Activated naive CD4-positive, alpha-beta T cell treated with anti-CD3 and anti-CD28 coated beads for 36 hours (primary cell): ENCODE measurements around the gene IL1RAPL2. TPM values are rescaled to one million over a fixed set of nuclear protein-coding genes. Genes with fewer than 3 reads are reported as not detected.

Experiments
- CTCF ChIA-PET: fragments of 350-600 bp; sonication (Branson Sonifier 250); formaldehyde crosslinking; loops from one replicate; lab custom pipeline; 2021; ENCODE audit warnings: antibody characterized with exemption; lab: Charles Lee
- DNase-seq: peaks from one replicate; pipeline ENCODE4 v3.0.0-alpha.2; 2020
- H3K27ac Mint-ChIP-seq: one replicate; pipeline ENCODE4 v1.8.0; 2021; ENCODE audit warnings: mild to moderate bottlenecking, mixed read lengths
- H3K27me3 Mint-ChIP-seq: one replicate; pipeline ENCODE4 v1.8.0; 2021; ENCODE audit warnings: low read depth, mixed read lengths
- H3K36me3 Mint-ChIP-seq: one replicate; pipeline ENCODE4 v1.8.0; 2021; ENCODE audit warnings: low read depth, mixed read lengths
- H3K4me1 Mint-ChIP-seq: one replicate; pipeline ENCODE4 v1.8.0; 2021; ENCODE audit warnings: low read depth, mixed read lengths
- H3K4me3 Mint-ChIP-seq: one replicate; pipeline ENCODE4 v1.8.0; 2021; ENCODE audit warnings: mild to moderate bottlenecking, moderate library complexity, mixed read lengths
- H3K9me3 Mint-ChIP-seq: one replicate; pipeline ENCODE4 v1.8.0; 2021; ENCODE audit warnings: mixed read lengths
- intact Hi-C: fragments of 100-400 bp; cut with micrococcal nuclease; formaldehyde crosslinking; loops from one replicate; pipeline ENCODE4 v1.15.1; 2023
- total RNA-seq, 2 experiments: library from RNA; stranded (reverse); gene quantifications; one replicate each; pipeline ENCODE4 v1.2.3, GENCODE V29; 2021

IL1RAPL2 gene
- total RNA-seq, 2 experiments from 2014 or later = not detected

- no peak overlapping the region for H3K27ac Mint-ChIP-seq
- intact Hi-C loops = no loop called here
- no peak for DNase-seq
- H3K9me3 Mint-ChIP-seq = peaks cover 1% of the 10 kb centered on the region
- CTCF ChIA-PET = no interaction called here
- H3K4me3 Mint-ChIP-seq = no peak overlapping the region
- H3K4me1 Mint-ChIP-seq = no peaks in the 10 kb centered on the region
- H3K36me3 Mint-ChIP-seq = no peaks in the 10 kb centered on the region
- no peaks in the 10 kb centered on the region for H3K27me3 Mint-ChIP-seq
Measured at GRCh38 chrX:105267167-105267566, 701.2 kb downstream of the IL1RAPL2 start.

GRCh38 chrX:105269386-105269785 is 703.4 kb downstream of the IL1RAPL2 start:
- peaks cover 1% of the 10 kb centered on the region for H3K9me3 Mint-ChIP-seq
- H3K36me3 Mint-ChIP-seq = no peaks in the 10 kb centered on the region
- DNase-seq = no peak
- H3K4me1 Mint-ChIP-seq = no peaks in the 10 kb centered on the region
- H3K4me3 Mint-ChIP-seq = no peak overlapping the region
- H3K27ac Mint-ChIP-seq = no peak overlapping the region
- intact Hi-C loops = no loop called here
- H3K27me3 Mint-ChIP-seq = no peaks in the 10 kb centered on the region
- CTCF ChIA-PET = no interaction called here

DNA sequence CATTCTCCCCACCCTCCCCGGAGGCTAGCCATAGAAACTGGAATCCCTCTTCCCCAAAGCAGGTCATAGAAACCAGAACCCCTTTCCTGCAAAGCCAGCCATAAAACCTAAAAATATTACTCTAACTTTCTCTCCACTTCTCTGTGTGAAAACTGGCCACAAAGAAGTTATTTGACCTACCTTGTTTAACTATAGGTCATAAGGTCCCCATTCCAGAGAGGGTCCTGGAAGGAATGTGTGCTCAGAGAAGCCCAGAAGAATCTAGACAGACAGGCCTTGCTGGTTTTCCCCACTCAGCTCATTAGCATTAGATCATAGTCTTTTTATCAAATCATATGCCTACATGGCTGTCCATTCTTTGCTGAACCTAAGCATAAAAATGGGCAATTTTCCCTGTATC is 707.3 kb downstream of the IL1RAPL2 start:
- DNase-seq = no peak
- Mint-ChIP-seq H3K36me3 (no peaks in the 10 kb centered on the region), H3K27me3 (no peaks in the 10 kb centered on the region), H3K9me3 (no peaks in the 10 kb centered on the region), H3K4me1 (no peaks in the 10 kb centered on the region), H3K4me3 (no peak overlapping the region), H3K27ac (no peak overlapping the region)
- CTCF ChIA-PET = no interaction called here
- intact Hi-C loops = no loop called here

GRCh38 chrX:105274091-105274490 is 708.1 kb downstream of the IL1RAPL2 start:
- Mint-ChIP-seq H3K27ac (no peak overlapping the region), H3K27me3 (no peaks in the 10 kb centered on the region), H3K4me1 (no peaks in the 10 kb centered on the region), H3K9me3 (no peaks in the 10 kb centered on the region), H3K4me3 (no peak overlapping the region), H3K36me3 (no peaks in the 10 kb centered on the region)
- DNase-seq = no peak
- CTCF ChIA-PET = no interaction called here
- intact Hi-C loops = no loop called here

DNA sequence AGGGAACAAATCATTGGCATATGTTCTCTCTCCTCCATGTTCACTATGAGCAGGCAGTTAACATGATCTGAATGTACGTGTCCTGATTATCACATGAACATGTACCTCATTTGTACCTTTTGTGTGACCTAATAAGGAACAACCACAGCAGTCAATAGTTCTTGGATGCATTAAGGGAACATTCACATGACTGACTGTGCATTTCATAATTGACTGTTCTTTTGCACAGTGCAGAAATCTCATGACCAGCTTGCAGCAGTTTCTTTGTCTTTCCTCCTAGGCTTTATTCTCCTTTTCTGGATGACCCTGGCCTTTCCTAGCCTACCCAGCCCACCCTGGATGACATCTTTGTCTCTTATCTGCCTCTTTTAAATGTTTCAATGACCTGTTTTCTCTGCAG is 711.1 kb downstream of the IL1RAPL2 start:
- Mint-ChIP-seq H3K9me3 (no peaks in the 10 kb centered on the region), H3K36me3 (no peaks in the 10 kb centered on the region), H3K4me1 (no peaks in the 10 kb centered on the region), H3K27ac (no peak overlapping the region), H3K4me3 (no peak overlapping the region), H3K27me3 (no peaks in the 10 kb centered on the region)
- intact Hi-C loops = no loop called here
- CTCF ChIA-PET = no interaction called here
- no peak for DNase-seq

DNA sequence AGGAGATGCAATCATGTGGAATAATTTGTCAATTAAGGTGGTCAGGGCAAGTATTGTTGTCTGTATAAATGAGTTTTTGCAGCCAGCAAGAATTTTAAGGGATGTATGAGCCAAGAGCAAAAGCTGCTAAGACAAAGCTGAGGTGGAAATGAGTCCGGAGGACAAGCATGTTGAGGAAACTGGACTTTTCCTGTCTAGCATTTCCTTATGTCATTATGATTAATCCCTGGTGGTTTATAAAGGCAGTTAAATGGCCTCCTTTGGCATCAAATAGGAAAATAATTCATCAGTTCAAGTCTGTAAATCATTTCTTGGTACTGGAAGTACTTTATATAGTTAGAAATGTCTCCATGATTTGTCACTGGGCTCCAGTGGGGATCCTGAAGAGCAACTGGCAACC is 716.1 kb downstream of the IL1RAPL2 start:
- no peaks in the 10 kb centered on the region for H3K27me3 Mint-ChIP-seq
- no peak for DNase-seq
- no peaks in the 10 kb centered on the region for H3K9me3 Mint-ChIP-seq
- intact Hi-C loops = no loop called here
- no peak overlapping the region for H3K27ac Mint-ChIP-seq
- no peak overlapping the region for H3K4me3 Mint-ChIP-seq
- H3K36me3 Mint-ChIP-seq = no peaks in the 10 kb centered on the region
- no peaks in the 10 kb centered on the region for H3K4me1 Mint-ChIP-seq
- CTCF ChIA-PET = no interaction called here

- CTCF ChIA-PET = no interaction called here
- H3K36me3 Mint-ChIP-seq = no peaks in the 10 kb centered on the region
- H3K4me3 Mint-ChIP-seq = no peak overlapping the region
- intact Hi-C loops = no loop called here
- no peaks in the 10 kb centered on the region for H3K27me3 Mint-ChIP-seq
- DNase-seq = no peak
- no peaks in the 10 kb centered on the region for H3K9me3 Mint-ChIP-seq
- no peaks in the 10 kb centered on the region for H3K4me1 Mint-ChIP-seq
- H3K27ac Mint-ChIP-seq = no peak overlapping the region
Measured at GRCh38 chrX:105297041-105297440, 731.0 kb downstream of the IL1RAPL2 start.

DNA sequence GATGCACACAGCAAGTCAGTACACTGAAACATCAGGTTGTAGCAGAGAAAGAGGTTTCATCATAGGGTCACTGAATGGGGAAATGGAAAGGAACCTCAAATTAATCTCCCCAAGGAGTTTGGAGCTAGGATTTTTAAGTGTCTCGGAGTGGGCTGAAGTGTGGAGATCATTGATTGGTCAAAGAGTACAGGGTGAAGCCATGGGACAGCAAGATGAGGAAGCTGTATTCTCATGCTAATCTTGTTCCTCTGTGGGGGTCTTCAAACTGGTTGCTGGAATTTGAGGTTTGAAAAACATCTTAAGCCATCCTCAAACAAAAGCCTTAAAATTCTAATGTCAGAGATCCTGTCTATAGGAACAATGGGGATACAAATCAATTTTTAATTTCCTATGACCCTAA is 733.3 kb downstream of the IL1RAPL2 start:
- intact Hi-C loops = no loop called here
- Mint-ChIP-seq H3K9me3 (no peaks in the 10 kb centered on the region), H3K4me3 (no peak overlapping the region), H3K27ac (no peak overlapping the region), H3K27me3 (no peaks in the 10 kb centered on the region), H3K4me1 (no peaks in the 10 kb centered on the region), H3K36me3 (no peaks in the 10 kb centered on the region)
- CTCF ChIA-PET = no interaction called here
- no peak for DNase-seq

- intact Hi-C loops = no loop called here
- Mint-ChIP-seq H3K9me3 (no peaks in the 10 kb centered on the region), H3K4me1 (no peaks in the 10 kb centered on the region), H3K27me3 (no peaks in the 10 kb centered on the region), H3K4me3 (no peak overlapping the region), H3K27ac (no peak overlapping the region), H3K36me3 (no peaks in the 10 kb centered on the region)
- CTCF ChIA-PET = no interaction called here
- no peak for DNase-seq
Measured at GRCh38 chrX:105302246-105302645, 736.2 kb downstream of the IL1RAPL2 start.

DNA sequence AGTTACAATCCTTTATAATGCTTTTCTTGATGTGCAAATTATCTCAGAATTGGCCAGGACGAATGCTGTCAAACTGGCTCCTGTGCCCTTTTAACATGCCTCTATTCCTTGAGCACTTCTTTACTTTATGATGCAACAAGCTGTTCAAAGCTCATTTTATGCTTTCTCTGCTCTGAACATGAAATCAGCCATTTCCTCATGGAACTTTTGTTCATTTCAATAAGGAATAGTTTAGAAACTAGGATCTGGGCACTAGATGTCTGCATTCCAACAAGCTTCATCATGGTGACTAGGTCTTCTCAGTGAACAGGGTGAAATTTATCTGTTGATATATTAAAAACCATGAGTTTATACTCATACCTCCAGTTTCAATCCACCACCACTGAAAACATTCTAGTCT is 741.8 kb downstream of the IL1RAPL2 start:
- no peaks in the 10 kb centered on the region for H3K9me3 Mint-ChIP-seq

GRCh38 chrX:105313596-105313995 is 747.6 kb downstream of the IL1RAPL2 start:
- H3K9me3 Mint-ChIP-seq = no peaks in the 10 kb centered on the region
- no peaks in the 10 kb centered on the region for H3K36me3 Mint-ChIP-seq
- no peak overlapping the region for H3K4me3 Mint-ChIP-seq
- no peak overlapping the region for H3K27ac Mint-ChIP-seq
- CTCF ChIA-PET = no interaction called here
- DNase-seq = no peak
- intact Hi-C loops = no loop called here
- H3K27me3 Mint-ChIP-seq = no peaks in the 10 kb centered on the region
- no peaks in the 10 kb centered on the region for H3K4me1 Mint-ChIP-seq

More for the DNA sequence above, 741.8 kb downstream of the IL1RAPL2 start:
- CTCF ChIA-PET = no interaction called here
- H3K4me1 Mint-ChIP-seq = no peaks in the 10 kb centered on the region
- H3K27ac Mint-ChIP-seq = no peak overlapping the region
- intact Hi-C loops = no loop called here
- DNase-seq = no peak
- H3K27me3 Mint-ChIP-seq = no peaks in the 10 kb centered on the region
- H3K36me3 Mint-ChIP-seq = no peaks in the 10 kb centered on the region
- no peak overlapping the region for H3K4me3 Mint-ChIP-seq

GRCh38 chrX:105314458-105314857 is 748.5 kb downstream of the IL1RAPL2 start:
- no peaks in the 10 kb centered on the region for H3K27me3 Mint-ChIP-seq
- CTCF ChIA-PET = no interaction called here
- DNase-seq = no peak
- no peaks in the 10 kb centered on the region for H3K36me3 Mint-ChIP-seq
- intact Hi-C loops = no loop called here
- H3K4me1 Mint-ChIP-seq = no peaks in the 10 kb centered on the region
- no peak overlapping the region for H3K27ac Mint-ChIP-seq
- H3K4me3 Mint-ChIP-seq = no peak overlapping the region
- H3K9me3 Mint-ChIP-seq = no peaks in the 10 kb centered on the region

DNA sequence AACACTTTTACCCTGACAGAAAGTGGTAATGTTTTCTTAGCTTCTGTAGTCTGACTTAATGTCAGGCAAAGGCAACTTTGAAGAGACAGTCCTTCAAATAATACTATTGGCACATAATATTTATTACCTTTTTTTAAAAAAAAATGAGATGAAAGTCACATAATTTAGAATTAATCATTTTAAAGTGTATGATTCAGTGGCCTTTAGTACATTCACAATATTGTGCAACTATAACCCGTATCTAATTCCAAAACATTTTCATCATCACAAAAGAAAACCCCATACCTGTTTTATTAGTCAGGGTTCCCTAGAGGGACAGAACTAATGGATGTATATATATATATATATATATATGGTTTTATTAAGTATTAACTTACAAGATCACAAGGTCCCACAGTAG is 749.2 kb downstream of the IL1RAPL2 start:
- Mint-ChIP-seq H3K4me3 (no peak overlapping the region), H3K36me3 (no peaks in the 10 kb centered on the region), H3K27me3 (no peaks in the 10 kb centered on the region), H3K4me1 (no peaks in the 10 kb centered on the region), H3K27ac (no peak overlapping the region), H3K9me3 (no peaks in the 10 kb centered on the region)
- CTCF ChIA-PET = no interaction called here
- intact Hi-C loops = no loop called here
- DNase-seq = no peak

DNA sequence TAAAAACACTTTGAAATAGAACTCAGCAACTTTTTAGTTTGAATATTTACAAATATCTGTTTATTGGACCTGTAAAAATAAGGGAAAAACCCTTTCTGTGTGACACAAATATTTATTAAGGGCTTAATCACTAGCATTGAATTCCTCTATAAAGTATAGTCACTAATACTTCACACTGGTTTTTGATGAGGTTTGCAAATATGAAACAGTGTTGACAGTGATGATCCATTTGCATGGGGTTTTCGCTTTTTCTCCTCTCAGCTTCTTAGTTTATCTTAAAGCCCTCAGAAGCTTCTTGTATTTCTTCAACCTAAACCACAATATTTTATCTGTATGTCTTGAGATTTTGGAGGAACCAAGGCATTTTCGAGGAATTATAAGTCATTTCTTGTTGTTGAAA is 751.1 kb downstream of the IL1RAPL2 start:
- Mint-ChIP-seq H3K4me1 (no peaks in the 10 kb centered on the region), H3K4me3 (no peak overlapping the region), H3K27ac (no peak overlapping the region), H3K9me3 (no peaks in the 10 kb centered on the region), H3K27me3 (no peaks in the 10 kb centered on the region), H3K36me3 (no peaks in the 10 kb centered on the region)
- no peak for DNase-seq
- intact Hi-C loops = no loop called here
- CTCF ChIA-PET = no interaction called here
